C4-2B (cell line): ENCODE results near the gene PLD6.
"Not testable (repeated sequence)": the region's sequence is repeated elsewhere in the genome, so short reads cannot be mapped to it uniquely, and the experiment has no call there.

Source experiments
- H3K27ac ChIP-seq: fragments of 450-650 bp; 2 replicates; pipeline ENCODE4 v1.5.1; 2017
- ZFX ChIP-seq: fragments of 450-650 bp; IDR thresholded peaks from 2 replicates; pipeline ENCODE4 v1.6.1; 2017
- TF ChIP-seq, protein P1 (sequence below): fragments of 450-650 bp; conservative IDR thresholded peaks from 2 replicates; pipeline ENCODE4 v1.5.1; 2017; ENCODE audit warnings: mild to moderate bottlenecking

The PLD6 gene

DNA sequence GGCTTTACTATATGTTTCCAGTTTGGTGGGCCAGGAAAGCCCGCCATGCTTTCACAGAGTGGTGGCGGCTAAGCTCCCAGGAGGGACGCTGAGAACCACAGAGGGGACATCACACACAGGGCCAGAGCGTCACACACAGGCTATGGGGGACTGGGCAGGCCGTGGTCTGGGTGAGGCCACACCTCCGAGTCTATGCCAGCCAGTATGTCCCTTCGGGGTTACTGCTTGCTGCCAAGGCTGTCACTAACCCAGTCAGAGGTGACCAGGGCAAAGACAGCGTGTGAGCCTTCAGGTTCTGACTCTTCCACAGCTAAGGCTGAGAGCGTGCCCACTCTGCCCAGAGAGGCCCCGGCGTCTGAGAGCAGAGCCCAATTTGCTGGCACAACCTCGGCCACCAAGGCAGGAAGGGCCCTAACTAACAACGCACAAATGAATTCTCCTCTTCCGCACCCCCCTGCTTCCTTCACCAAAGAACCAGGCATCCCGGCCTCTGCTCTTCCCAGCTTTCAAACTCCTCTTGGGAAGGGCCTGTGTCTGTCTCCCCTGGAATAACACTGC lies 2.9 kb downstream of the PLD6 start:
- H3K27ac ChIP-seq, result no peak overlapping the region
- TF ChIP-seq ZFX, result no peak
- TF ChIP-seq, protein P1, sequence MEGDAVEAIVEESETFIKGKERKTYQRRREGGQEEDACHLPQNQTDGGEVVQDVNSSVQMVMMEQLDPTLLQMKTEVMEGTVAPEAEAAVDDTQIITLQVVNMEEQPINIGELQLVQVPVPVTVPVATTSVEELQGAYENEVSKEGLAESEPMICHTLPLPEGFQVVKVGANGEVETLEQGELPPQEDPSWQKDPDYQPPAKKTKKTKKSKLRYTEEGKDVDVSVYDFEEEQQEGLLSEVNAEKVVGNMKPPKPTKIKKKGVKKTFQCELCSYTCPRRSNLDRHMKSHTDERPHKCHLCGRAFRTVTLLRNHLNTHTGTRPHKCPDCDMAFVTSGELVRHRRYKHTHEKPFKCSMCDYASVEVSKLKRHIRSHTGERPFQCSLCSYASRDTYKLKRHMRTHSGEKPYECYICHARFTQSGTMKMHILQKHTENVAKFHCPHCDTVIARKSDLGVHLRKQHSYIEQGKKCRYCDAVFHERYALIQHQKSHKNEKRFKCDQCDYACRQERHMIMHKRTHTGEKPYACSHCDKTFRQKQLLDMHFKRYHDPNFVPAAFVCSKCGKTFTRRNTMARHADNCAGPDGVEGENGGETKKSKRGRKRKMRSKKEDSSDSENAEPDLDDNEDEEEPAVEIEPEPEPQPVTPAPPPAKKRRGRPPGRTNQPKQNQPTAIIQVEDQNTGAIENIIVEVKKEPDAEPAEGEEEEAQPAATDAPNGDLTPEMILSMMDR, result no peak

- TF ChIP-seq, protein P1, result no peak
- TF ChIP-seq ZFX, result no peak
- no peak overlapping the region for H3K27ac ChIP-seq
Measured at GRCh38 chr17:17201907-17202306, 4.2 kb downstream of the PLD6 start.

DNA sequence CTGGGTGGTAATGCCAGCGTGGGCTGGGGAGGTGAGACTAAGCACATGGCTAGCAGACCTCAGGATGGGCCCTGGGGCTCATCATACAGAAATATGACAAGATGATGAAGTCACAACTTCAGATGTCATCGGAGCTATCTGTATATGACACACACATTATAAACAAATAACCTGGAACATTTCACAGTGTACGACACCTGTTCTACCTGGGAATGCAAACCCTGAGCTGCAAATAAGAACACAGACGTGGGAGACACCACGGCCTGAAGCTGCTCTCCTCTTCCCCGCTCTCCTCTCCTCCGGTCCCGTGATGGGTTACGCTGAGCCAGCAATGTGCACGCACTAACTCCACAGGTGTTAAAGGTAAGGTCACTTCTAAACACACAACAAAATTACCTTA lies 4.9 kb downstream of the PLD6 start:
- TF ChIP-seq ZFX, result no peak
- TF ChIP-seq, protein P1, result no peak
- H3K27ac ChIP-seq, result no peak overlapping the region

GRCh38 chr17:17200831-17201230 lies 5.3 kb downstream of the PLD6 start:
- no peak for TF ChIP-seq ZFX
- TF ChIP-seq, protein P1, result no peak
- no peak overlapping the region for H3K27ac ChIP-seq

DNA sequence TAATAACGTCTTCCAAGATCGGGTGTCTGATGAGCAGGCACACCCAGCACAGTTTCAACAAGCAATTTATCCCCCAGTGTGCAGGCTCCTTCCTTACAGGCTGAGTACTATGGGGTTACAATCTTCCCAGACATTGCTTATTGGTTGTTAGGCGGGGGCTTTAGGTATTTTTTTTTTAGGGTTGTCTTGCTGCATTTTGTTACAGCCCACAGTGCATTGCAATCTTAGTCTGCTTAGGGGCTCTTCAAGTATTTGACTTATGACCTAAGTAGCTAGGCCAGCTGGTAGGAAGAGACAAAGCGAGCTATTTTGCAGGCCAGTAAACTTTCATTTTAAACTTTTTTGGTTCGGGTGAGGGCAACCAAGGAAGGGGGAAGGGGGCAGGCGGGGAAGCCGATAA lies 5.8 kb downstream of the PLD6 start:
- TF ChIP-seq, protein P1, result no peak
- TF ChIP-seq ZFX, result no peak
- H3K27ac ChIP-seq, result no peak overlapping the region

DNA sequence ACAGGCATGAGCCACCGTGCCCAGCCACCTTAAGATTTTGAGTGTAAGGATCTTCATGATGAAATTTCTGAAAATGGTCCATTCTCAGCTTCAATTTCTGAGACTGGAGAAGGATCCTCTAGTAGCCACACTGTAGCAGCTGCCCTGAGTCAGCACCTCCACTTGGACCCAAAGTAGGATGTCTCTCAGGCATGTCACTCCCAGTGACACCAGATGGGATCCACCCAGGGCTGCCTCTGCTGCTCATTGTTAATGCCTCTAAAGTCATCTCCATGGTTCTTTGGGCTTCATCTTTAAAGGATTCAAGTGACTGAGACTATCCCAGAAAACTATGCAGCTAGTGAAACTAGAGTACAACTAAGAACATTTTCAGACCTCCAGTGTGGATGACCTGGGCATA lies 7.9 kb downstream of the PLD6 start:
- TF ChIP-seq, protein P1, result no peak
- TF ChIP-seq ZFX, result no peak
- H3K27ac ChIP-seq, result no peak overlapping the region

DNA sequence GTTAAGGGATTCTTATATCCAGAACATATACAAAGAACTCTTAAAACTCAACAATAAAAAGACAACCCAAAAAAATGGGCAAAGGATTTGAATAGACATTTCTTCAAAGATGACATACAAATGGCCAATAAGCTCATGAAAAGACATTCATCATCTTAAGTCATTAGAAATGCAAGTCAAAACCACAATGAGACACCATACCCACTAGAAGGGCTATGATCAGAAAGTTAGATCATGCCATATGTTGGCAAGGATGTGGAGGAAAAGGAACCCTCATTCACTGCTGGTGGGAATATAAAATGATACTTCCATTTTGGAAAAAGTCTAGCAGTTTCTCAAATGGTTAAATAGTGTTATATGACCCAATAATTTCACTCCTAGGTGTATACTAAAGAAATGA lies 9.4 kb downstream of the PLD6 start:
- H3K27ac ChIP-seq, result no peak overlapping the region
- TF ChIP-seq ZFX, result no peak
- TF ChIP-seq, protein P1, result no peak

DNA sequence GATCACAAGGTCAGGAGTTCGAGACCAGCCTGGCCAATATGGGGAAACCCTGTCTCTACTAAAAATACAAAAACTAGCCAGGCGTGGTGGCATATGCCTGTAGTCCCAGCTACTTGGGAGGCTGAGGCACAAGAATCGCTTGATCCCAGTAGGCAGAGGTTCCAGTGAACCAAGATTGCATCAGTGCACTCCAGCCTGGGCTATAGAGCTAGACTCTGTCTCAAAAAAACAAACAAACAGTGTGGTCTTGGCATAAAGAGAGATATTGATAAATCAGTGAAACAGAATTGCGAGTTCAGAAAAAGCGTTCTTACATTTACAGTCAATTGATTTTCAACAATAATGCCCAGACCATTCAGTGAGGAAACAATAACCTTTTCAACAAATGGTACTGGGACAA lies 10.7 kb downstream of the PLD6 start:
- H3K27ac ChIP-seq, result not testable (repeated sequence)
